Lower leg skin (tissue), 3 donors: ENCODE measurements around the gene SLC9A3.

ENCODE experiments used
- CTCF ChIP-seq, 3 donors: fragments of 450-650 bp; IDR thresholded peaks; one replicate each; pipeline ENCODE4 v1.5.1; 2016; ENCODE audit warnings: antibody characterized with exemption in 3 of 3, mild to moderate bottlenecking in 3 of 3, moderate library complexity in 2 of 3
- POLR2A ChIP-seq, 2 donors: fragments of 450-650 bp; IDR thresholded peaks; one replicate each; pipeline ENCODE4 v1.6.1; 2016 to 2017; ENCODE audit warnings: antibody characterized with exemption in 2 of 2, mild to moderate bottlenecking in 1 of 2, moderate library complexity in 1 of 2

- TF ChIP-seq CTCF (IDR thresholded peaks at IDR 0.05) (no peak), POLR2A (IDR thresholded peaks at IDR 0.05) (no peak)
Measured at GRCh38 chr5:572398-573019, 48.3 kb upstream of the SLC9A3 start.
